Measurements from ENCODE around the gene PTGR1.
"Not testable (repeated sequence)": the region's sequence is repeated elsewhere in the genome, so short reads cannot be mapped to it uniquely, and the experiment has no call there.

Gene PTGR1

GRCh38 chr9:111613436-111614040 lies 14.1 kb upstream of the PTGR1 start:
- DNase-seq (ENCODE audit: low spot score), result no peak

- DNase-seq (ENCODE audit: low spot score), result no peak
Observed at GRCh38 chr9:111610845-111611244, 11.4 kb upstream of the PTGR1 start.

- DNase-seq (ENCODE audit: low spot score), result no peak
Observed at GRCh38 chr9:111610149-111610548, 10.7 kb upstream of the PTGR1 start.

- DNase-seq (ENCODE audit: low spot score), result no peak
Observed at GRCh38 chr9:111605041-111605559, 5.7 kb upstream of the PTGR1 start.

GRCh38 chr9:111604054-111604615 lies 4.7 kb upstream of the PTGR1 start:
- DNase-seq (ENCODE audit: low spot score), result no peak

GRCh38 chr9:111603041-111603440 lies 3.6 kb upstream of the PTGR1 start:
- no peak for DNase-seq (ENCODE audit: low spot score)

- no peak for DNase-seq (ENCODE audit: low spot score)
Observed at GRCh38 chr9:111601237-111602018, 2.0 kb upstream of the PTGR1 start.

- no peak for DNase-seq (ENCODE audit: low spot score)
Observed at GRCh38 chr9:111599955-111600343, 502 bp upstream of the PTGR1 start.

- peak; percentile 30 for DNase-seq (ENCODE audit: low spot score)
Observed at GRCh38 chr9:111598733-111599091, 735 bp downstream of the PTGR1 start.

GRCh38 chr9:111597852-111598732 lies 1.4 kb downstream of the PTGR1 start:
- peak; percentile 47 for DNase-seq (ENCODE audit: low spot score)

- DNase-seq (ENCODE audit: low spot score), result no peak
Observed at GRCh38 chr9:111588846-111589245, 10.6 kb downstream of the PTGR1 start.

GRCh38 chr9:111586378-111586777 lies 13.1 kb downstream of the PTGR1 start:
- no peak for DNase-seq (ENCODE audit: low spot score)

GRCh38 chr9:111582888-111583287 lies 16.6 kb downstream of the PTGR1 start:
- peak; percentile 38 for DNase-seq (ENCODE audit: low spot score)

GRCh38 chr9:111572950-111573604 lies 26.4 kb downstream of the PTGR1 start:
- peak; percentile 70 for DNase-seq (ENCODE audit: low spot score)

GRCh38 chr9:111568127-111568526 lies 31.3 kb downstream of the PTGR1 start:
- DNase-seq (ENCODE audit: low spot score), result not testable (repeated sequence)

GRCh38 chr9:111566234-111566633 lies 33.2 kb downstream of the PTGR1 start:
- no peak for DNase-seq (ENCODE audit: low spot score)

- no peak for DNase-seq (ENCODE audit: low spot score)
Observed at GRCh38 chr9:111561165-111561719, 38.2 kb downstream of the PTGR1 start.

GRCh38 chr9:111559000-111559610 lies 40.3 kb downstream of the PTGR1 start:
- DNase-seq (ENCODE audit: low spot score), result peak; percentile 12

- not testable (repeated sequence) for DNase-seq (ENCODE audit: low spot score)
Observed at GRCh38 chr9:111555425-111555824, 44.0 kb downstream of the PTGR1 start.

- DNase-seq (ENCODE audit: low spot score), result no peak
Observed at GRCh38 chr9:111548623-111549022, 50.8 kb downstream of the PTGR1 start.
